ENCODE measurements around the gene PLCG1. TPM values are rescaled to one million over a fixed set of nuclear protein-coding genes. Genes with fewer than 3 reads are reported as not detected.

Gene PLCG1
- total and polyA plus RNA-seq, 7 donors: 16.0 to 43.1 (median 22.9) TPM

GRCh38 chr20:41182296-41183212 lies 45.2 kb downstream of the PLCG1 start:
- Histone ChIP-seq H3K27ac (no peak overlapping the region), H3K9me3 (peaks cover 2% of the 10 kb centered on the region), H3K27me3 (ENCODE audit: insufficient read depth in 3 of 3, low read length in 2 of 3) (no peaks in the 10 kb centered on the region), H3K4me1 (peaks cover 37% of the 10 kb centered on the region), H3K4me3 (no peak overlapping the region), H3K36me3 (ENCODE audit: insufficient read depth in 1 of 2, low read depth in 1 of 2) (peaks cover 0 to 31% of the 10 kb centered on the region in 2 donors)
- ATAC-seq (no peak), DNase-seq (no peak)
- intact Hi-C loops (cut with DNase I): loop anchor here in 1 of 2 donors (5.0 kb wide), 1 partner anchor 45 kb away; no protein-coding TSS in a partner anchor
- TF ChIP-seq CTCF (IDR thresholded peaks at IDR 0.05): no peak
- 88 to 97% (median 91%) methylated on average over 10 of the region's 10 CpGs for WGBS, 3 donors

- no peak overlapping the region for H3K27ac ChIP-seq
- no peak for TF ChIP-seq CTCF (IDR thresholded peaks at IDR 0.05)
- no peak overlapping the region for H3K4me3 ChIP-seq
- H3K36me3 ChIP-seq (ENCODE audit: insufficient read depth in 1 of 2, low read depth in 1 of 2): peaks cover 0 to 31% of the 10 kb centered on the region in 2 donors
- intact Hi-C loops (cut with DNase I): loop anchor here in 1 of 2 donors (5.0 kb wide), 1 partner anchor 44 kb away; no protein-coding TSS in a partner anchor
- H3K4me1 ChIP-seq: peaks cover 29% of the 10 kb centered on the region
- WGBS, 3 donors: 95 to 99% (median 98%) methylated on average over 6 of the region's 6 CpGs
- no peaks in the 10 kb centered on the region for H3K27me3 ChIP-seq (ENCODE audit: insufficient read depth in 3 of 3, low read length in 2 of 3)
- H3K9me3 ChIP-seq: peaks cover 7% of the 10 kb centered on the region
- DNase-seq (no peak), ATAC-seq (no peak)
Observed at GRCh38 chr20:41183391-41183790, 46.0 kb downstream of the PLCG1 start.

GRCh38 chr20:41183831-41184230 lies 46.5 kb downstream of the PLCG1 start:
- ATAC-seq (no peak), DNase-seq (no peak)
- H3K27me3 ChIP-seq (ENCODE audit: insufficient read depth in 3 of 3, low read length in 2 of 3): no peaks in the 10 kb centered on the region
- no peak overlapping the region for H3K4me3 ChIP-seq
- no peak overlapping the region for H3K27ac ChIP-seq
- peaks cover 7% of the 10 kb centered on the region for H3K9me3 ChIP-seq
- H3K4me1 ChIP-seq: peaks cover 24% of the 10 kb centered on the region
- no peak for TF ChIP-seq CTCF (IDR thresholded peaks at IDR 0.05)
- intact Hi-C loops (cut with DNase I): loop anchor here in 1 of 2 donors (5.0 kb wide), 1 partner anchor 43 kb away; no protein-coding TSS in a partner anchor
- 75 to 93% (median 87%) methylated on average over 2 of the region's 2 CpGs for WGBS, 3 donors
- peaks cover 0 to 31% of the 10 kb centered on the region in 2 donors for H3K36me3 ChIP-seq (ENCODE audit: insufficient read depth in 1 of 2, low read depth in 1 of 2)

GRCh38 chr20:41185013-41185757 lies 47.8 kb downstream of the PLCG1 start:
- H3K4me1 ChIP-seq: peaks cover 16% of the 10 kb centered on the region
- no peak overlapping the region for H3K4me3 ChIP-seq
- intact Hi-C loops (cut with DNase I): no loop called here
- 33 to 42% (median 42%) methylated on average over 11 of the region's 11 CpGs for WGBS, 3 donors
- peak; percentile 47 to 78 for DNase-seq
- H3K27me3 ChIP-seq (ENCODE audit: insufficient read depth in 3 of 3, low read length in 2 of 3): no peaks in the 10 kb centered on the region
- peak; percentile 89 to 93 (median 92) for ATAC-seq
- TF ChIP-seq CTCF (IDR thresholded peaks at IDR 0.05): peak; percentile 49
- peaks cover 0 to 31% of the 10 kb centered on the region in 2 donors for H3K36me3 ChIP-seq (ENCODE audit: insufficient read depth in 1 of 2, low read depth in 1 of 2)
- H3K27ac ChIP-seq: peak overlapping the region; percentile 67
- H3K9me3 ChIP-seq: peaks cover 7% of the 10 kb centered on the region
